HG02870 (cell line): ENCODE measurements around the gene PROC.
A peak's percentile ranks its signal among the peaks of the same experiment; 100 is the strongest.

ENCODE experiments used
- ATAC-seq: cut with Tn5 transposase; IDR thresholded peaks from one replicate; pipeline ENCODE4 v1.9.1; 2021; ENCODE audit warnings: mild to moderate bottlenecking, moderate library complexity; ENCODE audit not compliant: unreplicated experiment

Gene PROC

DNA sequence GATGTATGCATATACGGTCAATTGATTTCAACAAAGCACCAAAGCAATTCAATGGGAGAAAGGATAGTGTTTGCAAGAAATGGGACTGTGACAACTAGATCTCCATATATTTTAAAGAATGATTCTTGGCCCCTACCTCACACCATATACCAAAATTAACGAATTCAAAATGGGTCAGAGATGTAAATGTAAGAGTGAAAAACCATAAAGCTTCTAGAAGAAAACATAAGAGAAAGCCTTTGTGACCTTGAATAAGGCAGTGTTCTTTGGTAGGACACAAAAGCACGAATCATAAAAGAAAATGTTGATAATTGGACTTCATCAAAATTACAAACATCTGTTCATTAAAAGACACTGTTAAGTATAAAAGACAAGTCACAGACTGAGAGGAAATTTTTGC is 5.0 kb upstream of the PROC start:
- ATAC-seq, result no peak

DNA sequence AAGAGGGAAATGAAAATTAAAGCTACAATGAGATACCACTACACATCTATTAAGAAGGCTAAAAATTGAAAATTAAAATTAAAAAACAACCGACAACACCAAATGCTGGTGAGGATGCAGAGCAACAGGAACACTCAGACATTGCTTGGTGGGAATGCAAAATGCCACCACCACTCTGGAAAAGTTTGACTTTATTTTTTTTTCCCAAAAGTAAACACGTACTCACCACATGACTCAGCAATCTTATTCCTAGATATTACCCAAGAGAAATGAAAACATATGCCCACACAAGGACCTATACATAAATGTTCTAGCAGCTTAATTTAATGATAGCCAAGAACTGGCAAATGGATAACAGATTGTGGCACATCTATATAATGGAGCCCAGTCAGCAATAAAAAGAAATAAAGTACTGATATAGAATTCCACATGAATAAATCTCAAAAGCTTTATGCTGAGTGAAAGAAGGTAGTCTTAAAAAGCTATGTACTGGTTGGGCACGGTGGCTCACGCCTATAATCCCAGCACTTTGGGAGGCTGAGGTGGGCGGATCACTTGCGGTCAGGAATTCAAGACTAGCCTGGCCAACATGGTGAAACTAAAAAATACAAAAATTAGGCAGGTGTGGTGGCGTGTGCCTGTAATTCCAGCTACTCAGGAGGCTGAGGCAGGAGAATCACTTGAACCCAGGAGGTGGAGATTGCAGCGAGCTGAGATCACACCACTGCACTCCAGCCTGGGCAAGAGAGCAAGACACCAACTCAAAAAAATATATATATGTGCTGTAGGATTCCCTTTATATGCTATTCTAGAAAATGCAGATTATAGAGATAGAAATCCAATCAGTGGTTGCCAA is 4.2 kb upstream of the PROC start:
- ATAC-seq, result no peak

DNA sequence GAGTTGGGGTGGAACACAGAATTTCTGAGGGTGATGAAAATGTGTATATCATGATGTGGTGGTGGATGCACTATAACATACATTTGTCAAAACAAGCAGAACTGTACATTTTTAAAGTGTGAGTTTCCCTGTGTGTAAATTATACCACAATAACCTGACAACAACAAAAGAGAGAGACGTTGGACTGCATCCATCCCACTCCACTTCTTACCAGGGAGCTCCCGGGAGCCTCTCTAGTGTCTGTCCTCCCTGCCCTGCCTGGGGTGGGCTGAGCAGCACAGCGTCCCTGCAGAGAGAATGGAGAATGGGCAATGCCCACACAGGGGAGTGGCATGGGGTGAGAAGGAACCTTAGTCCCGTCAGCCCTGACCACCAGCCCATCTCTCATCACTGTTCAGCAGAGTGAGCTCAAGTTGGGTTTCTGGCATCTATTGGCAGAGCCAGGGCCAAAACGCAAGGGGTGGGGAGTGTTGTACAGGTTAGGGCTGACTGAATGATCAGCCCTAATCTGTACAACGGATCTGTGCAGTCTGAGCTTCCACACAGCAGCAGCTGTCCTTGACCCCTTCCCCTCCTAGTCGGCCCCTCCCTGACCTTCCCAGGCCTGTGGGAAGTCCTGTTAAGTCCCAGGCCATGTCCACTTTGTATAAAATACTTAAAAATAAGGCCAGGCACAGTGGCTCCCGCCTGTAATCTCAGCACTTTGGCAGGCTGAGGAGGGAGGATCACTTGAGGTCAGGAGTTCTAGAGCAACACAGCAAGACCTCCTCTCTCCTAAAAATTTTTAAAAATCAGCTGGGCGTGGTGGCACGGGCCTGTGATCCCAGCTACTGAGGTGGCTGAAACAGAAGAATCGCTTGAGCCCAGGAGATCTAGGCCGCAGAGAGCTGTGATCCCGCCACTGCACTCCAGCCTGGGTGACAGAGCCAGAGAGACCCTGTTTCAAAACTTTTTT is 3.3 kb upstream of the PROC start:
- ATAC-seq, result no peak

DNA sequence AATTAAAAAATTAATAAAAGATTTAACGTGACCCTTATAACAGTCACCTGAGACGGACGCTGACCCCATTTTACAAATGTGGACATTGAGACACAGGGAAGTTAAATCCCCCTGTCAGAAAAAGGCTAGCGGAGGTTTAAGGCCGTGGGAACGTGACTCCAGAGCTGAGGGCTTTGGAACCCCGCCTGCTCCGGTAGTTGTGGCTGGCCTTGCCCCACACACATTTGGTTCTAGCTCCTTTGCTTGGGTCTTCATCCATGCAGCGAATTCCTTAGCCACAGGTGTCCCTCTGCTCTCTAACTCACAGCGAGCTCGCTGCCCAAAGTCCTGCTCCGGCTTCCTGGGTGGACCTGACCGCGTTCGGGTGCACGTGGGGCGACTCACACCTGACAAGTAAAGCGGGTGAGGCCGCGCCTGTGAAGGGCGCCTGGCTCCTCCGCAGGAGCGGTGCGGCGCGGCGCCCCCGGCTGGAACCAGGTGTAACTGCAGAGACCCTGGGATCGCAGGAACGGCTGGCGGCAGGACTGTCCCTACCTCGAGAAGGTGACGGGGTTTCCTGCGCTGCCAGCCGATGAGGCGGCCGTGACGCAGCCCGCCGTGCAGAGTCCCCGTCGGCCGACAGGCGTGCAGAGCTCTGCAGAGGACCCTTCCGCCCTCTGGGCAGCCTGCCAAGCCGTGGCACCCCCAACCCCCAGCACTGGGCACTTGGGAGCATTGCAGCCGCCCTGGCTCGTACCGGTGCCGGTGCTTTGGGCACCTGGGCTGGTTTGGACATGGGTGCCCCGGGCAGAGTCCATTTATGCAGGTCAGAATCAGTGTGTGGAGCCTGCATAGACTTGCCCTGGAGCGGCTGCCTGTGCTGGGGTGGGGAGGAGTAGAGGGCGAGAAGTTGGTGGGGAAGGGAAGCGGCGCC is 2.4 kb upstream of the PROC start:
- ATAC-seq, result peak; percentile 62

DNA sequence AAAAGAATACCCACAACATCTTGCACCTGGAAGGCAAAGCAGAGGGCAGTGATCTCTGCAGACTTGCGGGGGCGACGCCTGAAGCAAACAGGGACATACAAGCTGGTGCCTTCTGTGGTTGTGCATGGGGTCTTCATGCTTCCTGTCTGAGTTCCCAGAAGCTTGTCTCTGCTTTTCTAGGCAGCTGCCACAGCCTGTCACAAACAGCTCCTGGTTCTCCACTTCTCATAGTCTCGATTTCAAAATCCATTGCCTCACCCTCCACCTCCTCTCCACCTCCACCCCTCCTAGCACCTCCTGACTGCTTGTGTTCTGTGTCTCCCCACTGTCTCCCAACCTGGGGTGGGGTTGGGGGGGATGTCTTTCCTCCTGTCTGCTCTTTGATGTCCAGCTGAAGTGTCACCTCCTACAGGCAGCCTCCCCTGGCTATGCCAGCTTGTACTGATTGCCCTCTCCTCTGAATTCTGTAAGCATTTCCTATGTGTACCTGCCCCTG is 1.7 kb upstream of the PROC start:
- no peak for ATAC-seq

DNA sequence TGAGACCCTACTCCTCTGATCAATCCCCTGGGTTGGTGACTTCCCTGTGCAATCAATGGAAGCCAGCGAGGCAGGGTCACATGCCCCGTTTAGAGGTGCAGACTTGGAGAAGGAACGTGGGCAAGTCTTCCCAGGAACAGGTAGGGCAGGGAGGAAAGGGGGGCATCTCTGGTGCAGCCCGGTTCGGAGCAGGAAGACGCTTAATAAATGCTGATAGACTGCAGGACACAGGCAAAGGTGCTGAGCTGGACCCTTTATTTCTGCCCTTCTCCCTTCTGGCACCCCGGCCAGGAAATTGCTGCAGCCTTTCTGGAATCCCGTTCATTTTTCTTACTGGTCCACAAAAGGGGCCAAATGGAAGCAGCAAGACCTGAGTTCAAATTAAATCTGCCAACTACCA is 821 bp upstream of the PROC start:
- no peak for ATAC-seq

DNA sequence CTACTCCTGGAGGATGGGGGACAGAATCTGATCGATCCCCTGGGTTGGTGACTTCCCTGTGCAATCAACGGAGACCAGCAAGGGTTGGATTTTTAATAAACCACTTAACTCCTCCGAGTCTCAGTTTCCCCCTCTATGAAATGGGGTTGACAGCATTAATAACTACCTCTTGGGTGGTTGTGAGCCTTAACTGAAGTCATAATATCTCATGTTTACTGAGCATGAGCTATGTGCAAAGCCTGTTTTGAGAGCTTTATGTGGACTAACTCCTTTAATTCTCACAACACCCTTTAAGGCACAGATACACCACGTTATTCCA is 844 bp downstream of the PROC start:
- no peak for ATAC-seq

DNA sequence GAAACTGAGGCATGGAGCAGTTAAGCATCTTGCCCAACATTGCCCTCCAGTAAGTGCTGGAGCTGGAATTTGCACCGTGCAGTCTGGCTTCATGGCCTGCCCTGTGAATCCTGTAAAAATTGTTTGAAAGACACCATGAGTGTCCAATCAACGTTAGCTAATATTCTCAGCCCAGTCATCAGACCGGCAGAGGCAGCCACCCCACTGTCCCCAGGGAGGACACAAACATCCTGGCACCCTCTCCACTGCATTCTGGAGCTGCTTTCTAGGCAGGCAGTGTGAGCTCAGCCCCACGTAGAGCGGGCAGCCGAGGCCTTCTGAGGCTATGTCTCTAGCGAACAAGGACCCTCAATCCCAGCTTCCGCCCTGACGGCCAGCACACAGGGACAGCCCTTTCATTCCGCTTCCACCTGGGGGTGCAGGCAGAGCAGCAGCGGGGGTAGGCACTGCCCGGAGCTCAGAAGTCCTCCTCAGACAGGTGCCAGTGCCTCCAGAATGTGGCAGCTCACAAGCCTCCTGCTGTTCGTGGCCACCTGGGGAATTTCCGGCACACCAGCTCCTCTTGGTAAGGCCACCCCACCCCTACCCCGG is 1.3 kb downstream of the PROC start:
- no peak for ATAC-seq

DNA sequence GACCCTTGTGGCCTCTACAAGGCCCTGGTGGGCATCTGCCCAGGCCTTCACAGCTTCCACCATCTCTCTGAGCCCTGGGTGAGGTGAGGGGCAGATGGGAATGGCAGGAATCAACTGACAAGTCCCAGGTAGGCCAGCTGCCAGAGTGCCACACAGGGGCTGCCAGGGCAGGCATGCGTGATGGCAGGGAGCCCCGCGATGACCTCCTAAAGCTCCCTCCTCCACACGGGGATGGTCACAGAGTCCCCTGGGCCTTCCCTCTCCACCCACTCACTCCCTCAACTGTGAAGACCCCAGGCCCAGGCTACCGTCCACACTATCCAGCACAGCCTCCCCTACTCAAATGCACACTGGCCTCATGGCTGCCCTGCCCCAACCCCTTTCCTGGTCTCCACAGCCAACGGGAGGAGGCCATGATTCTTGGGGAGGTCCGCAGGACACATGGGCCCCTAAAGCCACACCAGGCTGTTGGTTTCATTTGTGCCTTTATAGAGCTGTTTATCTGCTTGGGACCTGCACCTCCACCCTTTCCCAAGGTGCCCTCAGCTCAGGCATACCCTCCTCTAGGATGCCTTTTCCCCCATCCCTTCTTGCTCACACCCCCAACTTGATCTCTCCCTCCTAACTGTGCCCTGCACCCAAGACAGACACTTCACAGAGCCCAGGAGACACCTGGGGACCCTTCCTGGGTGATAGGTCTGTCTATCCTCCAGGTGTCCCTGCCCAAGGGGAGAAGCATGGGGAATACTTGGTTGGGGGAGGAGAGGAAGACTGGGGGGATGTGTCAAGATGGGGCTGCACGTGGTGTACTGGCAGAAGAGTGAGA is 2.0 kb downstream of the PROC start:
- ATAC-seq, result no peak

DNA sequence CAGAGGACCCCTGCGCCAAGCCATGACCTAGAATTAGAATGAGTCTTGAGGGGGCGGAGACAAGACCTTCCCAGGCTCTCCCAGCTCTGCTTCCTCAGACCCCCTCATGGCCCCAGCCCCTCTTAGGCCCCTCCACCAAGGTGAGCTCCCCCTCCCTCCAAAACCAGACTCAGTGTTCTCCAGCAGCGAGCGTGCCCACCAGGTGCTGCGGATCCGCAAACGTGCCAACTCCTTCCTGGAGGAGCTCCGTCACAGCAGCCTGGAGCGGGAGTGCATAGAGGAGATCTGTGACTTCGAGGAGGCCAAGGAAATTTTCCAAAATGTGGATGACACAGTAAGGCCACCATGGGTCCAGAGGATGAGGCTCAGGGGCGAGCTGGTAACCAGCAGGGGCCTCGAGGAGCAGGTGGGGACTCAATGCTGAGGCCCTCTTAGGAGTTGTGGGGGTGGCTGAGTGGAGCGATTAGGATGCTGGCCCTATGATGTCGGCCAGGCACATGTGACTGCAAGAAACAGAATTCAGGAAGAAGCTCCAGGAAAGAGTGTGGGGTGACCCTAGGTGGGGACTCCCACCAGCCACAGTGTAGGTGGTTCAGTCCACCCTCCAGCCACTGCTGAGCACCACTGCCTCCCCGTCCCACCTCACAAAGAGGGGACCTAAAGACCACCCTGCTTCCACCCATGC is 3.0 kb downstream of the PROC start:
- ATAC-seq, result no peak

DNA sequence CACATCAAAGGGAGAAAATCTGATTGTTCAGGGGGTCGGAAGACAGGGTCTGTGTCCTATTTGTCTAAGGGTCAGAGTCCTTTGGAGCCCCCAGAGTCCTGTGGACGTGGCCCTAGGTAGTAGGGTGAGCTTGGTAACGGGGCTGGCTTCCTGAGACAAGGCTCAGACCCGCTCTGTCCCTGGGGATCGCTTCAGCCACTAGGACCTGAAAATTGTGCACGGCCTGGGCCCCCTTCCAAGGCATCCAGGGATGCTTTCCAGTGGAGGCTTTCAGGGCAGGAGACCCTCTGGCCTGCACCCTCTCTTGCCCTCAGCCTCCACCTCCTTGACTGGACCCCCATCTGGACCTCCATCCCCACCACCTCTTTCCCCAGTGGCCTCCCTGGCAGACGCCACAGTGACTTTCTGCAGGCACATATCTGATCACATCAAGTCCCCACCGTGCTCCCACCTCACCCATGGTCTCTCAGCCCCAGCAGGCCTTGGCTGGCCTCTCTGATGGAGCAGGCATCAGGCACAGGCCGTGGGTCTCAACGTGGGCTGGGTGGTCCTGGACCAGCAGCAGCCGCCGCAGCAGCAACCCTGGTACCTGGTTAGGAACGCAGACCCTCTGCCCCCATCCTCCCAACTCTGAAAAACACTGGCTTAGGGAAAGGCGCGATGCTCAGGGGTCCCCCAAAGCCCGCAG is 3.8 kb downstream of the PROC start:
- ATAC-seq, result no peak

DNA sequence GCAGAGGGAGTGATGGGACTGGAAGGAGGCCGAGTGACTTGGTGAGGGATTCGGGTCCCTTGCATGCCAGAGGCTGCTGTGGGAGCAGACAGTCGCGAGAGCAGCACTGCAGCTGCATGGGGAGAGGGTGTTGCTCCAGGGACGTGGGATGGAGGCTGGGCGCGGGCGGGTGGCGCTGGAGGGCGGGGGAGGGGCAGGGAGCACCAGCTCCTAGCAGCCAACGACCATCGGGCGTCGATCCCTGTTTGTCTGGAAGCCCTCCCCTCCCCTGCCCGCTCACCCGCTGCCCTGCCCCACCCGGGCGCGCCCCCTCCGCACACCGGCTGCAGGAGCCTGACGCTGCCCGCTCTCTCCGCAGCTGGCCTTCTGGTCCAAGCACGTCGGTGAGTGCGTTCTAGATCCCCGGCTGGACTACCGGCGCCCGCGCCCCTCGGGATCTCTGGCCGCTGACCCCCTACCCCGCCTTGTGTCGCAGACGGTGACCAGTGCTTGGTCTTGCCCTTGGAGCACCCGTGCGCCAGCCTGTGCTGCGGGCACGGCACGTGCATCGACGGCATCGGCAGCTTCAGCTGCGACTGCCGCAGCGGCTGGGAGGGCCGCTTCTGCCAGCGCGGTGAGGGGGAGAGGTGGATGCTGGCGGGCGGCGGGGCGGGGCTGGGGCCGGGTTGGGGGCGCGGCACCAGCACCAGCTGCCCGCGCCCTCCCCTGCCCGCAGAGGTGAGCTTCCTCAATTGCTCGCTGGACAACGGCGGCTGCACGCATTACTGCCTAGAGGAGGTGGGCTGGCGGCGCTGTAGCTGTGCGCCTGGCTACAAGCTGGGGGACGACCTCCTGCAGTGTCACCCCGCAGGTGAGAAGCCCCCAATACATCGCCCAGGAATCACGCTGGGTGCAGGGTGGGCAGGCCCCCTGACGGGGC is 4.6 kb downstream of the PROC start:
- no peak for ATAC-seq

DNA sequence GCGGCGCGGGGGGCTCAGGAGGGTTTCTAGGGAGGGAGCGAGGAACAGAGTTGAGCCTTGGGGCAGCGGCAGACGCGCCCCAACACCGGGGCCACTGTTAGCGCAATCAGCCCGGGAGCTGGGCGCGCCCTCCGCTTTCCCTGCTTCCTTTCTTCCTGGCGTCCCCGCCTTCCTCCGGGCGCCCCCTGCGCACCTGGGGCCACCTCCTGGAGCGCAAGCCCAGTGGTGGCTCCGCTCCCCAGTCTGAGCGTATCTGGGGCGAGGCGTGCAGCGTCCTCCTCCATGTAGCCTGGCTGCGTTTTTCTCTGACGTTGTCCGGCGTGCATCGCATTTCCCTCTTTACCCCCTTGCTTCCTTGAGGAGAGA is 5.2 kb downstream of the PROC start:
- ATAC-seq, result no peak

DNA sequence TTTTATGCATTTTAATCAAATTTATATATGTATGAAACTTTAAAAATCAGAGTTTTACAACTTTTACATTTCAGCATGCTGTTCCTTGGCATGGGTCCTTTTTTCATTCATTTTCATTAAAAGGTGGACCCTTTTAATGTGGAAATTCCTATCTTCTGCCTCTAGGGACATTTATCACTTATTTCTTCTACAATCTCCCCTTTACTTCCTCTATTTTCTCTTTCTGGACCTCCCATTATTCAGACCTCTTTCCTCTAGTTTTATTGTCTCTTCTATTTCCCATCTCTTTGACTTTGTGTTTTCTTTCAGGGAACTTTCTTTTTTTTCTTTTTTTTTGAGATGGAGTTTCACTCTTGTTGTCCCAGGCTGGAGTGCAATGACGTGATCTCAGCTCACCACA is 5.7 kb downstream of the PROC start:
- no peak for ATAC-seq

DNA sequence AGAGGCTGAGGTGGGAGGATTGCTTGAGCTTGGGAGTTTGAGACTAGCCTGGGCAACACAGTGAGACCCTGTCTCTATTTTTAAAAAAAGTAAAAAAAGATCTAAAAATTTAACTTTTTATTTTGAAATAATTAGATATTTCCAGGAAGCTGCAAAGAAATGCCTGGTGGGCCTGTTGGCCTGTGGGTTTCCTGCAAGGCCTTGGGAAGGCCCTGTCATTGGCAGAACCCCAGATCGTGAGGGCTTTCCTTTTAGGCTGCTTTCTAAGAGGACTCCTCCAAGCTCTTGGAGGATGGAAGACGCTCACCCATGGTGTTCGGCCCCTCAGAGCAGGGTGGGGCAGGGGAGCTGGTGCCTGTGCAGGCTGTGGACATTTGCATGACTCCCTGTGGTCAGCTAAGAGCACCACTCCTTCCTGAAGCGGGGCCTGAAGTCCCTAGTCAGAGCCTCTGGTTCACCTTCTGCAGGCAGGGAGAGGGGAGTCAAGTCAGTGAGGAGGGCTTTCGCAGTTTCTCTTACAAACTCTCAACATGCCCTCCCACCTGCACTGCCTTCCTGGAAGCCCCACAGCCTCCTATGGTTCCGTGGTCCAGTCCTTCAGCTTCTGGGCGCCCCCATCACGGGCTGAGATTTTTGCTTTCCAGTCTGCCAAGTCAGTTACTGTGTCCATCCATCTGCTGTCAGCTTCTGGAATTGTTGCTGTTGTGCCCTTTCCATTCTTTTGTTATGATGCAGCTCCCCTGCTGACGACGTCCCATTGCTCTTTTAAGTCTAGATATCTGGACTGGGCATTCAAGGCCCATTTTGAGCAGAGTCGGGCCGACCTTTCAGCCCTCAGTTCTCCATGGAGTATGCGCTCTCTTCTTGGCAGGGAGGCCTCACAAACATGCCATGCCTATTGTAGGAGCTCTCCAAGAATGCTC is 6.6 kb downstream of the PROC start:
- ATAC-seq, result no peak
